ENCODE results near the gene AATK.
"Not testable (repeated sequence)": the region's sequence is repeated elsewhere in the genome, so short reads cannot be mapped to it uniquely, and the experiment has no call there.

The AATK gene

GRCh38 chr17:81159611-81160265, 6.3 kb downstream of the AATK start:
- no peak for DNase-seq

GRCh38 chr17:81158688-81159590, 7.1 kb downstream of the AATK start:
- no peak for DNase-seq

GRCh38 chr17:81157848-81158687, 8.0 kb downstream of the AATK start:
- DNase-seq: no peak

- DNase-seq: no peak
These were observed 8.9 kb downstream of the AATK start for GRCh38 chr17:81156866-81157805.

DNA sequence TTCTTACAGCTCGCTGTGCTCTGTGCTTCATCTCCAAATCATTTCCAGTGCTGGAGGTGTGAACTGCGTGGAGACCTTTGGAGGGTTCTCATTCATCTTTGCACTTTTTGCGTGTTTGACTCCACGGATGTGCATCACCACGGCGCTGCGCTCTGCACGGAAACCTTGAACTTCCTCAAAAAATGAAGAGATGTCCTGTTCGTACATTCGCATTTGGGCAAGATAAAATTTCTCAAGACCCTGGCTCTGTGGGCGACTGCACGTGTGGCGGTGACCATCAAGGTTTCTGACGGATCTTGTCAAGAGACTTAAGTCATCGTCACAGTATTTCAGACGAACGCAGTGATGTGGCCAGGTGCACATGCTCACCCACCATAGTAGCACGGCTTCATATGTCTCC, 11.1 kb downstream of the AATK start:
- DNase-seq: no peak

DNA sequence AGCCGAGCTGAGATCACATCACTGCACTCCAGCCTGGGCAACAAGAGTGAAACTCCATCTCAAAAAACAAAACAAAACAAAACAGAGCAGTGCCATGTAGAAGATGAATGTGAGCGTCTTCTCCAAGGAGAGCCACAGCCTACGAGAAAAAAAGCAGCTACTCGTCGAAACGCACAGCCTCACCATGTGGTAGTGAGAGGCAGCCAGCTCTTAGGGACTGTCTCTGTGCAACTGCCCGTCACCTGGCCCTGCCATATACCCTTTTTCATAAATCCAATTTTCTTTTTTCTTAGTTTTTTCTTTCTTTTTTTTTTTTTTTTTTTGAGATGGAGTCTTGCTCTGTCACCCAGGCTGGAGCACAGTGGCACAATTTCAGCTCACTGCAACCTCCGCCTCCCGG, 12.0 kb downstream of the AATK start:
- DNase-seq: not testable (repeated sequence)

DNA sequence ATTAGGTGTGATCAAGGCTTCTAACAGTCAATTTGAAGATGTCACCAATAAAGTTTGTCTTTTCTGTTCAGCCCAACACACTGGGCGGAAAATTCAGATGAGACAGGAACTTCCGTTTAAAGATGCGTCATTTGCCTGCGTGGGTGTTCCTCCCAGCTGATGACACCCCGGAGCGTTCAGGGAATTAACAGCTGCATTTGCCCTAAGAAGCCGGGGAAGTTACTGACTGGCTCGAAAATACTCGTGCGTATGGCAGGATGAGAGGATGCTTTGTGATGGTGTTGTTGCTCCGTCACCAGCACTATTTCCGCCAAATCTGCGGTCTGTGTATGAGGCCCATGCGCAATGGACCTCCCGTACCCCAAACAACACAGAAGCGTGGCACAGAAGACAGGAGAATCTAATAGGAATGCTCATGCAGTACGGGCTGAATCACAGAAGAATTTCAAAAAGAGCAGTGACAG, 12.6 kb downstream of the AATK start:
- DNase-seq: no peak

DNA sequence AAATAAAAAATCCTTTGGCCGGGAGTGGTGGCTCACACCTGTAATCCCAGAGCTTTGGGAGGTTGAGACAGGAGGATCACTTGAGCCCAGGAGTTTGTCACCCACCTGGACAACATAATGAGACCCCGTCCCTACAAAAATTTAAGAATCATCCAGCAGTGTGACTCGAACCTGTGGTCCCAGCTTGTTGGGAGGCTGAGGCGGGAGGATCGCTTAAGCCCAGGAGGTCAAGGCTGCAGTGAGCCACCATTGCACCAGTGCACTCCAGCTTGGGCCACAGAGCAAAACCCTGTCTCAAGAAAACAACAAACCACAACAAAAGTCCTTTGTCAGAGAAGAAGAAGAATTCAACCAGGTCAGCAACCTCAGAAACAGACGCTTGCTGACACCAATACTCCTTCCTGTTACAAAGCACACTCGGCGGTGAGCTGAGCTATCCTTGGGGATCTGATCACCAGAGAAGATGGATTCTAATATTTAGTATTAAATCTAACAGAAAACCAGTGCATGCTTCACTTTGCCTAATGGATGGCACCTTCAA, 13.7 kb downstream of the AATK start:
- no peak for DNase-seq

GRCh38 chr17:81151278-81151677, 14.7 kb downstream of the AATK start:
- no peak for DNase-seq

GRCh38 chr17:81150377-81151077, 15.5 kb downstream of the AATK start:
- DNase-seq: no peak

DNA sequence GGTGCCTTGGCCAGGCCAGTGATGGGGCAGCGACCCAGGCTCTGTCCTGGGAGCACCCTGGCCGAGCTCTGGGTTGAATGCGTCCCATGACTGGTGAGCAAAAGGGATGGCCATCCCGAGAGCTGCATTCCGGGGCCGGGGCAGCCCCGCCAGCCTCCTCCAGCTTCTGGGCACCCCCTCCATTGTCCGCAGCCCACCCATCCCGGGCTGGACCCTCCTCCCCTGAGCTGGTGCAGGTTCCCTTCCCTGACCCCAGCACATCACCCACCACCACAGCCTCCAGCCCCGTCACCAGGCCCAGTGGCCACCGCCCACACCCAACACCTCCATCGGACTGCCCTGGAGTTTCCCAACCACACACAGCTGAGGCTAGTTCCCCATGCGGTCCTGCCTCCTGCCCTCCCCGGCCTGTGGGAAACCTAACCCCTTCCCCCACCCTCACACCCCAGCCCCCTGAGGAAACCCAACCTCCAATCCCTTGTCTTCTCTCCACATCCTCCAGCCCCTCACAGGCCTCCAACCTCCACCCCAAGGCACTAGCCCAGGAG, 17.0 kb downstream of the AATK start:
- DNase-seq: no peak

GRCh38 chr17:81148571-81148970, 17.4 kb downstream of the AATK start:
- DNase-seq: no peak

- DNase-seq: no peak
These were observed 18.3 kb downstream of the AATK start for GRCh38 chr17:81147701-81148100.

- DNase-seq: not testable (repeated sequence)
These were observed 19.8 kb downstream of the AATK start for GRCh38 chr17:81146208-81146607.

DNA sequence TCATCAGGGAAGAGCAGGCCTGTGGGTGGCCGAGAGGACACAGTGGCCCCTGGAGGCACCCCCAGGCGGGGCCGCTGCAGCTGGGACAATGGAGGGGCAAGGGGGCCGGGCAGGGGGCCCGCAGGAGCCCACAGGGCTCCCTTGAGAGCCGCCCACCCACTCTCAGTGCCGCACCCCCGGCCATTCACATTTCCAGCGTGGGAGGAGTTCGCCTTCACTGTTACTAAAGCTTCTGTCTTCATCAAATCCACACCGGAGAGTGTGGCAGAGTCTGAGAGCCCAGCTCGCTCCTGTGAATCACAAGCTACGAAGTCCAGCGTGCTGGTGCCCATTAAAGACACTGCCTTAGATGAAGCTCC, 21.6 kb downstream of the AATK start:
- DNase-seq: no peak

GRCh38 chr17:81143717-81144422, 22.2 kb downstream of the AATK start:
- no peak for DNase-seq

DNA sequence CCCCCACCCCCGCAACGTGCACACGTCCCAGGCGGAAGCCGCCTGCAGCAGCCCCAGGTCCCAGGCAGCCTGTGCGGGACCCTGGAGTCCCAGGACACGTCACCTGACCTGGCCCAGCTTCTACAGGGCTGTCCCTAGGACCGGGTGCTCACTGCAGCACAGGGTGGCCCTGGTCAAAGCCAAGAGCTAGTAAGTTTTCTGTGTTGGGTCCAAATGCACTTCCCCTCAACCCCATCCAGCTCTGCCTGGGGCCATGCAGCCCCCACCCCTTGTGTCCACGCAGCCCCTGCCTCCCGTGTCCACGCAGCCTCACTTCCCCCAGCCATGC, 22.9 kb downstream of the AATK start:
- DNase-seq: no peak

DNA sequence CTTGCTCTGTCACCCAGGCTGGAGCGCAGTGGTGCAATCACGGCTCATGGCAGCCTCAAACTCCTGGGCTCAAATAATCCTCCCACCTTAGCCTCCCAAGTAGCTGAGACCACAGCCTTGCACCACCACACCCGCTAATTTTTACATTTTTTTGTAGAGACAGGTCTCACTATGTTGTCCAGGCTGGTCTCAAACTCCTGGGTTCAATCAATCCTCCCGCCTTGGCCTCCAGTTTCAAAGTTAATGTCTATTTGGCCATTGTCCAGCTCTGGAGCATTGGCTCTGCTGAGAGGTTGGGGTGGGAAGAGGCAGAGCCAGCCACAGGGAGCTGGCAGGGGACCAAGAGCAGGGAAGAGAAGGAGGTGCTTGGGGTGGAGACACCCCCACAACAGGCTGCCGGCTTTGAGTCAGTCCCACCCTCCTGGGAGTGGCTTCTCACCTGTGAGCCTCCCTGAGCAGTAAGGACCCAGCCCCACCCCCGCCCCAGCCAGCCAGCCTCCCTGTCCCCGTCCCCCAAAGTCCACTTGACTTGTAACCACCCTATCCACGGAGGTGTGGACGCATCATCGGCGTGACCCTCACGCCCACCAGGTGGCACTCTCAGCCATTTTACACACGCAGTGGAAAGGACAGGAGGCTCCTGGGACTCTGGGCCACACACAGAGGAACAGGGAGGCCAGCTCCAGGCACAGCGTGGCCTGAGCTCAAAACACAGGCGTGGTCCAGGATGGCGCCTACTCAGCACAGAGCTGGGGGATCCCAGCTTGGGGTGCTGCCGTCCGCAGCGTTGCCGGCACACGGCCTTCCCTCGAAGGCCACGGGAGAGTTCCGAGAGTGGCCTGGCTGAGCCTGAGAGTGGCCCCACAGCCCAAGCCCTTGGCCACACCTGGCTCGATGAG, 23.5 kb downstream of the AATK start:
- peak; percentile 55 for DNase-seq

DNA sequence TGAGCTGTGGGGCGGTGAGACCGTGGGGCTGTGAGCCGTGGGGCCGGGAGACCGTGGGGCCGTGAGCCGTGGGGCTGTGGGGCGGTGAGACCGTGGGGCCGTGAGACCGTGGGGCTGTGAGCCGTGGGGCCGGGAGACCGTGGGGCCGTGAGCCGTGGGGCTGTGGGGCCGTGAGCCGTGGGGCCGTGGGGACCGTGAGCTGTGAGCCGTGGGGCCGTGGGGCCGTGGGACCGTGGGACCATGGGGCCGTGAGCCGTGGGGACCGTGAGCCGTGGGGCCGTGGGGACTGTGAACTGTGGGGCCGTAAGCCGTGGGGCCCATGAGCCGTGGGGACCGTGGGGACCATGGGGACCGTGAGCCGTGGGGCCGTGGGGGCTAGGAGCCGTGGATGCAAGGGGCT, 25.3 kb downstream of the AATK start:
- DNase-seq: no peak

Data from NCI-H510A treated with DMSO at 0.1 percent for 48 hours (cell line).